IPS DF 6.9 (cell line): ENCODE measurements around the gene USP49.
"Not testable (repeated sequence)": the region's sequence is repeated elsewhere in the genome, so short reads cannot be mapped to it uniquely, and the experiment has no call there.

Source experiments
- DNase-seq: peaks from one replicate; pipeline ENCODE4 v3.0.0-alpha.2; 2013; ENCODE audit warnings: low read depth, low spot score
- H3K27ac ChIP-seq: one replicate; pipeline ENCODE4 v1.5.1; 2013; ENCODE audit warnings: low read length, control low read depth
- H3K27me3 ChIP-seq: 2 replicates; pipeline ENCODE4 v1.6.1; 2013; ENCODE audit warnings: mild to moderate bottlenecking, low read length; ENCODE audit not compliant: control insufficient read depth, insufficient read depth
- H3K36me3 ChIP-seq: 2 replicates; pipeline ENCODE4 v1.6.1; 2013; ENCODE audit warnings: low read length; ENCODE audit not compliant: control insufficient read depth, insufficient read depth
- H3K4me1 ChIP-seq: 2 replicates; pipeline ENCODE4 v1.6.1; 2013; ENCODE audit warnings: low read length; ENCODE audit not compliant: control insufficient read depth, insufficient read depth
- H3K4me3 ChIP-seq: 2 replicates; pipeline ENCODE4 v1.5.1; 2013; ENCODE audit warnings: mild to moderate bottlenecking, low read length
- H3K9me3 ChIP-seq: 2 replicates; pipeline ENCODE4 v1.6.1; 2013; ENCODE audit warnings: low read length, inconsistent platforms; ENCODE audit not compliant: control insufficient read depth, insufficient read depth
- WGBS: extraction: QIAGEN DNeasy Blood & Tissue Kit; methylation state at CpG from one replicate; pipeline ENCODE4 v1.1.7; 2013; ENCODE audit warnings: mixed read lengths, missing lambda C conversion rate; ENCODE audit not compliant: insufficient read length, insufficient coverage; 5-methylcytosine and 5-hydroxymethylcytosine counted together

Gene USP49

GRCh38 chr6:41813469-41813868 lies 81.7 kb downstream of the USP49 start:
- no CpG with 5 or more reads among the region's 2 CpGs for WGBS
- no peaks in the 10 kb centered on the region for H3K4me1 ChIP-seq
- no peaks in the 10 kb centered on the region for H3K27me3 ChIP-seq
- H3K36me3 ChIP-seq = no peaks in the 10 kb centered on the region
- DNase-seq = no peak
- H3K9me3 ChIP-seq = no peaks in the 10 kb centered on the region
- H3K27ac ChIP-seq = no peak overlapping the region
- H3K4me3 ChIP-seq = no peak overlapping the region

- no CpG with 5 or more reads among the region's 13 CpGs for WGBS
- not testable (repeated sequence) for DNase-seq, H3K27me3 ChIP-seq, H3K36me3 ChIP-seq, H3K27ac ChIP-seq, H3K4me3 ChIP-seq, H3K4me1 ChIP-seq, H3K9me3 ChIP-seq
Measured at GRCh38 chr6:41811946-41812345, 83.2 kb downstream of the USP49 start.

- WGBS = no CpG with 5 or more reads among the region's 3 CpGs
- no peak overlapping the region for H3K27ac ChIP-seq
- H3K36me3 ChIP-seq = no peaks in the 10 kb centered on the region; the same call in 1 of the 2 replicates
- no peaks in the 10 kb centered on the region for H3K4me1 ChIP-seq
- H3K27me3 ChIP-seq = no peaks in the 10 kb centered on the region
- no peak for DNase-seq
- H3K4me3 ChIP-seq = no peak overlapping the region
- no peaks in the 10 kb centered on the region for H3K9me3 ChIP-seq
Measured at GRCh38 chr6:41811095-41811494, 84.1 kb downstream of the USP49 start.

- Histone ChIP-seq H3K9me3 (no peaks in the 10 kb centered on the region), H3K27ac (no peak overlapping the region), H3K27me3 (no peaks in the 10 kb centered on the region), H3K4me1 (no peaks in the 10 kb centered on the region), H3K36me3 (peaks cover 7% of the 10 kb centered on the region), H3K4me3 (no peak overlapping the region)
- no CpG with 5 or more reads among the region's 74 CpGs for WGBS
- no peak for DNase-seq
Measured at GRCh38 chr6:41805830-41806774, 89.1 kb downstream of the USP49 start.

GRCh38 chr6:41801380-41801779 lies 93.8 kb downstream of the USP49 start:
- Histone ChIP-seq H3K27me3 (no peaks in the 10 kb centered on the region), H3K9me3 (no peaks in the 10 kb centered on the region), H3K4me3 (no peak overlapping the region), H3K27ac (no peak overlapping the region), H3K4me1 (no peaks in the 10 kb centered on the region), H3K36me3 (peaks cover 7% of the 10 kb centered on the region)
- DNase-seq = no peak
- WGBS = no CpG with 5 or more reads among the region's 2 CpGs

- H3K27ac ChIP-seq = no peak overlapping the region
- H3K4me1 ChIP-seq = no peaks in the 10 kb centered on the region
- H3K27me3 ChIP-seq = no peaks in the 10 kb centered on the region
- no CpG with 5 or more reads among the region's 2 CpGs for whole genome bisulfite sequencing
- no peak overlapping the region for H3K4me3 ChIP-seq
- H3K36me3 ChIP-seq = peaks cover 2% of the 10 kb centered on the region; the same call in 1 of the 2 replicates
- H3K9me3 ChIP-seq = no peaks in the 10 kb centered on the region
- no peak for DNase-seq
Measured at GRCh38 chr6:41799559-41799911, 95.6 kb downstream of the USP49 start.

- no peak for DNase-seq
- H3K9me3 ChIP-seq = no peaks in the 10 kb centered on the region
- H3K4me1 ChIP-seq = no peaks in the 10 kb centered on the region
- peaks cover 2% of the 10 kb centered on the region; the same call in 1 of the 2 replicates for H3K36me3 ChIP-seq
- no CpG with 5 or more reads among the region's 7 CpGs for WGBS
- H3K27ac ChIP-seq = no peak overlapping the region
- no peak overlapping the region for H3K4me3 ChIP-seq
- H3K27me3 ChIP-seq = no peaks in the 10 kb centered on the region
Measured at GRCh38 chr6:41798901-41799558, 96.1 kb downstream of the USP49 start.

GRCh38 chr6:41796474-41796873 lies 98.7 kb downstream of the USP49 start:
- Histone ChIP-seq H3K27me3 (no peaks in the 10 kb centered on the region), H3K4me1 (no peaks in the 10 kb centered on the region), H3K4me3 (no peak overlapping the region), H3K27ac (no peak overlapping the region), H3K36me3 (no peaks in the 10 kb centered on the region; the same call in 1 of the 2 replicates), H3K9me3 (no peaks in the 10 kb centered on the region)
- no peak for DNase-seq
- WGBS = no CpG with 5 or more reads among the region's 2 CpGs

- Histone ChIP-seq H3K27me3 (no peaks in the 10 kb centered on the region), H3K9me3 (no peaks in the 10 kb centered on the region), H3K27ac (no peak overlapping the region), H3K4me1 (no peaks in the 10 kb centered on the region), H3K36me3 (peaks cover 4% of the 10 kb centered on the region; the same call in 1 of the 2 replicates), H3K4me3 (no peak overlapping the region)
- DNase-seq = no peak
- no CpG with 5 or more reads among the region's 4 CpGs for WGBS
Measured at GRCh38 chr6:41791984-41792383, 103.2 kb downstream of the USP49 start.

GRCh38 chr6:41791305-41791704 lies 103.9 kb downstream of the USP49 start:
- no peaks in the 10 kb centered on the region for H3K27me3 ChIP-seq
- H3K36me3 ChIP-seq = peaks cover 4% of the 10 kb centered on the region; the same call in 1 of the 2 replicates
- no peak overlapping the region for H3K27ac ChIP-seq
- H3K4me1 ChIP-seq = no peaks in the 10 kb centered on the region
- no peak for DNase-seq
- WGBS = no CpG with 5 or more reads among the region's 1 CpG
- no peak overlapping the region for H3K4me3 ChIP-seq
- no peaks in the 10 kb centered on the region for H3K9me3 ChIP-seq
